Neutrophil (primary cell): ENCODE measurements around the gene SP1.
"Not testable (repeated sequence)": the region's sequence is repeated elsewhere in the genome, so short reads cannot be mapped to it uniquely, and the experiment has no call there.

Experiments
- H3K27ac ChIP-seq: fragments of 200-600 bp; sonication (generic); 2 replicates; pipeline ENCODE4 v1.5.1; 2016; ENCODE audit warnings: mild to moderate bottlenecking, moderate library complexity
- H3K27me3 ChIP-seq: fragments of 200-600 bp; sonication (generic); 2 replicates; pipeline ENCODE4 v1.6.0; 2016; ENCODE audit warnings: mild to moderate bottlenecking
- H3K36me3 ChIP-seq: fragments of 200-600 bp; sonication (generic); 2 replicates; pipeline ENCODE4 v1.5.1; 2017
- H3K4me1 ChIP-seq, 2 experiments: fragments of 200-600 bp in 1 of 2; sonication (generic) in 1 of 2; 1 replicate in 1 of 2; 2 replicates in 1 of 2; pipeline versions ENCODE4 v1.5.1 to v1.6.1; 2013 to 2016; ENCODE audit warnings: low read depth in 1 of 2, low read length in 1 of 2, mild to moderate bottlenecking in 1 of 2, moderate library complexity in 1 of 2; ENCODE audit not compliant: control insufficient read depth in 1 of 2, insufficient read depth in 1 of 2
- H3K4me3 ChIP-seq, 2 experiments: fragments of 200-600 bp in 1 of 2; sonication (generic) in 1 of 2; 1 replicate in 1 of 2; 2 replicates in 1 of 2; pipeline ENCODE4 v1.5.1; 2013 to 2016; ENCODE audit warnings: low read depth in 1 of 2, low read length in 1 of 2, mild to moderate bottlenecking in 1 of 2, moderate library complexity in 1 of 2
- H3K9me3 ChIP-seq: fragments of 200-600 bp; sonication (generic); 2 replicates; pipeline ENCODE4 v1.5.1; 2016
- CTCF ChIP-seq: fragments of 200-600 bp; sonication (generic); IDR thresholded peaks from 2 replicates; pipeline ENCODE4 v1.5.1; 2016; ENCODE audit warnings: antibody characterized with exemption

SP1 gene

DNA sequence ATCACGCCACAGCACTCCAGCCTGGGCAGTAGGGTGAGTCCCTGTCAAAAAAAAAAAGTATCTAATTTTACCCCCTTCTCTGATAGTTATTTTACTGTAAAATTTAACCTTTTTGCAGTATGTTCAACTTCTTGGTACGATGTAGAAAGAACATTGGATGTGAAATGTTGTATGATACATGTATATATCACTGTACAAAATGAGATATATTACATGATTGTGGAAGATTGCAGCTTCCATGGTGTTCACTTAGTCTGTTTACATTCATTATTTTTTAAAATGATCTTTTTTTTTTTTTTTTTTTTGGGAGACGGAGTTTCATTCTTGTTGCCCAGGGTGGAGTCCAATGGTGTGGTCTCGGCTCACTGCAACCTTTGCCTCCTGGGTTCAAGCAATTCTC lies 9.0 kb downstream of the SP1 start:
- no peak overlapping the region for H3K4me3 ChIP-seq
- peaks cover 62% of the 10 kb centered on the region for H3K36me3 ChIP-seq
- H3K9me3 ChIP-seq: no peaks in the 10 kb centered on the region

DNA sequence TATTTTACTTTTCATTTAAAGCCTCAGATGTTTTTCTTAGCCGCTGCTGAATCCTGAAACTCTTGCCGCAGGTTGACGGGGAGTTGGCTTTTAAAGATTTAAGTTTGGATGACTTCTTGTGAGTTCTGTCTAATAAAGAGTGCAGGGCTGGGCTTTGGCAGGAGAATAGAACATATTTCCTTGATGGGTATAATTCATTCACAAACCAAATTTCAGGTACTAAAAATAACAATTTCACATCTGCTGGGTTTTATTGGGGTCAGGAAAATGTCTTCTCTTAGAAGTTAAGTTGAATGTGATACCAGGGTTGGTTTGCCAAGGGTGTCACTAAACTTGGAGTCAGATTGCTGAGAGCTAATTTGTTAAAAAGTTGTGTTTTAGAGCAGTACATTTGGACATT lies 9.7 kb downstream of the SP1 start:
- no peak for TF ChIP-seq CTCF
- Histone ChIP-seq H3K4me3 (no peak overlapping the region), H3K27ac (no peak overlapping the region), H3K36me3 (peaks cover 57% of the 10 kb centered on the region), H3K4me1 (peaks cover 26 to 36% of the 10 kb centered on the region in 2 experiments), H3K9me3 (no peaks in the 10 kb centered on the region), H3K27me3 (no peaks in the 10 kb centered on the region)

More for the DNA sequence above, 9.0 kb downstream of the SP1 start:
- no peak for TF ChIP-seq CTCF
- peaks cover 32 to 44% of the 10 kb centered on the region in 2 experiments for H3K4me1 ChIP-seq
- no peaks in the 10 kb centered on the region for H3K27me3 ChIP-seq
- H3K27ac ChIP-seq: no peak overlapping the region

GRCh38 chr12:53391724-53392123 lies 11.7 kb downstream of the SP1 start:
- no peak overlapping the region for H3K27ac ChIP-seq
- no peak overlapping the region for H3K4me3 ChIP-seq
- TF ChIP-seq CTCF: no peak
- H3K27me3 ChIP-seq: no peaks in the 10 kb centered on the region
- H3K9me3 ChIP-seq: no peaks in the 10 kb centered on the region
- H3K36me3 ChIP-seq: peaks cover 60% of the 10 kb centered on the region
- peaks cover 15 to 21% of the 10 kb centered on the region in 2 experiments for H3K4me1 ChIP-seq

DNA sequence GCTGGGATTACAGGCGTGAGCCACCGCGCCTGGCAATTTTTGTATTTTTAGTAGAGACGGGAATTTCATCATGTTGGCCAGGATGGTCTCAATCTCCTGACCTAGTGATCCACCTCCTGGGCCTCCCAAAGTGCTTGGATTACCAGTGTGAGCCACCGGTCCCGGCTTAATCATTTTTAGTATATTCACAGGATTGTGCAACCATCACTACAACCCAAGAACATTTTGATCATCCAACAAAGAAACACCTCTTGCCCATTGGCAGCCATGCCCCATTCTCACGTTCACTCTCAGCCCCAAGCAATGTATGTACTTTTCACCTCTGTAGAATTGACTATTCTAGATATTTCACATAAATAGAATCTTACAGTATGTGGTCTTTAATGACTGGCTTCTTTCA lies 19.9 kb downstream of the SP1 start:
- no peak overlapping the region for H3K27ac ChIP-seq
- peaks cover 62% of the 10 kb centered on the region for H3K36me3 ChIP-seq
- no peak overlapping the region for H3K4me3 ChIP-seq
- TF ChIP-seq CTCF: no peak
- peaks cover 5 to 8% of the 10 kb centered on the region in 2 experiments for H3K4me1 ChIP-seq
- H3K9me3 ChIP-seq: no peaks in the 10 kb centered on the region
- H3K27me3 ChIP-seq: no peaks in the 10 kb centered on the region

DNA sequence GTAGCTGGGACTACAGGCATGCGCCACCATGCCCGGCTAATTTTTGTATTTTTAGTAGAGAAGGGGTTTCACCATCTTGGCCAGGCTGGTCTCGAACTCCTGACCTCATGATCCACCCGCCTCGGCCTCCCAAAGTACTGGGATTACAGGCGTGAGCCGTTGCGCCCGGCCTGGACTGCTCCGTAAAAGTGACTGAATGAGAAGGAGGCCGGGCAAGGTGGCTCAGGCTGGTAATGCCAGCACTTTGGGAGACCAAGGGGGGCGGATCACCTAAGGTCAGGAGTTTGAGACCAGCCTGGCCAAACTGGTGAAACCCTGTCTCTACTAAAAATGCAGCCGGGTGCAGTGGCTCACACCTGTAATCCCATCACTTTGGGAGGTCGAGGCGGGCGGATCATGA lies 22.4 kb downstream of the SP1 start:
- not testable (repeated sequence) for H3K4me3 ChIP-seq, H3K27ac ChIP-seq, H3K4me1 ChIP-seq, H3K9me3 ChIP-seq, H3K27me3 ChIP-seq
- H3K36me3 ChIP-seq: peaks cover 67% of the 10 kb centered on the region

DNA sequence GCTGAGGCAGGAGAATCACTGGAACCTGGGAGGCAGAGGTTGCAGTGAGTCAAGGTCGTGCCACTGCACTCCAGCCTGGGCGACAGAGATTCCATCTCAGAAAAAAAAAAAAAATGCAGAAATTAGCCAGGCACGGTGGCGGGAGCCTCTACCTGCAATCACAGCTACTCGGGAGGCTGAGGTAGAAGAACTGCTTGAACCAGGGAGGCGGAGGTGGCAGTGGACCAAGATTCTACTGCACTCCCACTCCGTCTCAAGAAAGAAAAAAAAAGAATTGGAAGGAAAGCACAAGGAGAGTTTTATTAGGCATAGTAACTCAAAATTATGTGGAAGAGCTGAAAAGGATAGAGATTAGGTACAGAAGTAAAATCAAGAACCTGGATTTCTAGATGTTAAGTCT lies 22.9 kb downstream of the SP1 start:
- Histone ChIP-seq H3K9me3 (no peaks in the 10 kb centered on the region), H3K27me3 (no peaks in the 10 kb centered on the region), H3K36me3 (peaks cover 72% of the 10 kb centered on the region)

More for the DNA sequence above, 22.9 kb downstream of the SP1 start:
- H3K27ac ChIP-seq: no peak overlapping the region
- no peaks in the 10 kb centered on the region for H3K4me1 ChIP-seq
- TF ChIP-seq CTCF: no peak
- no peak overlapping the region for H3K4me3 ChIP-seq
